ENCODE measurements around the gene ZNF862.
"Not testable (repeated sequence)": the region's sequence is repeated elsewhere in the genome, so short reads cannot be mapped to it uniquely, and the experiment has no call there.

- not testable (repeated sequence) for TF ChIP-seq SIX5 (IDR thresholded peaks at IDR 0.05; ENCODE audit: low read depth, low read length); CTCF (IDR thresholded peaks at IDR 0.05; ENCODE audit: control extremely low read depth in 1 of 3, insufficient read depth in 1 of 3, low read depth in 1 of 3, low read length in 3 of 3); GTF2F1 (IDR thresholded peaks at IDR 0.05; ENCODE audit: borderline replicate concordance, low read depth, low read length); POLR2A (IDR thresholded peaks at IDR 0.05; ENCODE audit: control extremely low read depth in 1 of 2, low read depth in 2 of 2, low read length in 2 of 2)
These were observed 72.0 kb downstream of the ZNF862 start for GRCh38 chr7:149910219-149910618.
